Suppressor macrophage treated with lipopolysaccharide for 4 hours (primary cell): ENCODE data around the gene UQCRC2.
"Not testable (repeated sequence)": the region's sequence is repeated elsewhere in the genome, so short reads cannot be mapped to it uniquely, and the experiment has no call there.

ENCODE experiments used
- DNase-seq: peaks from one replicate; pipeline ENCODE4 v3.0.0-alpha.2; 2020

UQCRC2 gene

GRCh38 chr16:21952793-21953540, at the start of gene UQCRC2:
Gene UQCRC2, plus strand, starts transcription at chr16:21953361. Its CDS starts 63 bp downstream, at chr16:21953424.
- DNase-seq, result peak; percentile 96

- not testable (repeated sequence) for DNase-seq
Observed at GRCh38 chr16:21932650-21933049, 20.5 kb upstream of the UQCRC2 start.

GRCh38 chr16:21933316-21933715, 19.8 kb upstream of the UQCRC2 start:
- DNase-seq, result not testable (repeated sequence)

- DNase-seq, result not testable (repeated sequence)
Observed at GRCh38 chr16:21933790-21934189, 19.4 kb upstream of the UQCRC2 start.

GRCh38 chr16:21936216-21936615, 16.9 kb upstream of the UQCRC2 start:
- peak; percentile 27 for DNase-seq

GRCh38 chr16:21937336-21937829, 15.8 kb upstream of the UQCRC2 start:
- DNase-seq, result no peak

- peak; percentile 12 for DNase-seq
Observed at GRCh38 chr16:21940570-21940969, 12.6 kb upstream of the UQCRC2 start.

GRCh38 chr16:21943571-21943970, 9.6 kb upstream of the UQCRC2 start:
- DNase-seq, result no peak

GRCh38 chr16:21946889-21947635, 6.1 kb upstream of the UQCRC2 start:
- DNase-seq, result no peak

GRCh38 chr16:21949713-21950260, 3.4 kb upstream of the UQCRC2 start:
- peak; percentile 11 for DNase-seq

- DNase-seq, result peak; percentile 44
Observed at GRCh38 chr16:21950782-21951521, 2.2 kb upstream of the UQCRC2 start.

GRCh38 chr16:21952040-21952792, 945 bp upstream of the UQCRC2 start:
- DNase-seq, result peak; percentile 80

- DNase-seq, result no peak
Observed at GRCh38 chr16:21953541-21953902, 361 bp downstream of the UQCRC2 start.

GRCh38 chr16:21957714-21958346, 4.7 kb downstream of the UQCRC2 start:
- no peak for DNase-seq

- no peak for DNase-seq
Observed at GRCh38 chr16:21959050-21959449, 5.9 kb downstream of the UQCRC2 start.

GRCh38 chr16:21962475-21962874, 9.3 kb downstream of the UQCRC2 start:
- no peak for DNase-seq

GRCh38 chr16:21963887-21964286, 10.7 kb downstream of the UQCRC2 start:
- no peak for DNase-seq

GRCh38 chr16:21964353-21964752, 11.2 kb downstream of the UQCRC2 start:
- no peak for DNase-seq

GRCh38 chr16:21971856-21972255, 18.7 kb downstream of the UQCRC2 start:
- no peak for DNase-seq

GRCh38 chr16:21973945-21974344, 20.8 kb downstream of the UQCRC2 start:
- DNase-seq, result no peak

GRCh38 chr16:21980032-21980431, 26.9 kb downstream of the UQCRC2 start:
- DNase-seq, result no peak

GRCh38 chr16:21982108-21982507, 28.9 kb downstream of the UQCRC2 start:
- DNase-seq, result no peak
